ENCODE data around the gene REEP1. TPM values are rescaled to one million over a fixed set of nuclear protein-coding genes. Genes with fewer than 3 reads are reported as not detected.
"Not testable (repeated sequence)": the region's sequence is repeated elsewhere in the genome, so short reads cannot be mapped to it uniquely, and the experiment has no call there.

The REEP1 gene
- polyA plus RNA-seq, 1 experiment: 0.10 TPM

GRCh38 chr2:86202702-86203101 is 134.7 kb downstream of the REEP1 start:
- Histone ChIP-seq H3K27ac (ENCODE audit: low read depth, low read length) (no peak overlapping the region), H3K4me3 (ENCODE audit: low read depth, low read length) (no peak overlapping the region), H3K27me3 (ENCODE audit: control insufficient read depth, insufficient read depth, low read length) (no peaks in the 10 kb centered on the region), H3K9me3 (ENCODE audit: control insufficient read depth, insufficient read depth, low read length) (no peaks in the 10 kb centered on the region)
- ChIA-PET CTCF (interaction anchor here (1.1 to 1.4 kb wide), 2 partner anchors 18 kb away, joined by 3 to 6 read pairs; no protein-coding TSS in a partner anchor), POLR2A (no interaction called here)
- DNase-seq (ENCODE audit: low read depth, low spot score): no peak
- no peak for TF ChIP-seq CTCF (IDR thresholded peaks at IDR 0.05; ENCODE audit: low read depth, low read length)

- ChIA-PET POLR2A (no interaction called here), CTCF (interaction anchor here (1.1 kb wide), 1 partner anchor 19 kb away, joined by 6 read pairs; no protein-coding TSS in a partner anchor)
- H3K4me3 ChIP-seq (ENCODE audit: low read depth, low read length): no peak overlapping the region
- no peaks in the 10 kb centered on the region for H3K27me3 ChIP-seq (ENCODE audit: control insufficient read depth, insufficient read depth, low read length)
- no peak for TF ChIP-seq CTCF (IDR thresholded peaks at IDR 0.05; ENCODE audit: low read depth, low read length)
- no peak overlapping the region for H3K27ac ChIP-seq (ENCODE audit: low read depth, low read length)
- H3K9me3 ChIP-seq (ENCODE audit: control insufficient read depth, insufficient read depth, low read length): no peaks in the 10 kb centered on the region
- DNase-seq (ENCODE audit: low read depth, low spot score): no peak
These were observed 135.1 kb downstream of the REEP1 start for GRCh38 chr2:86202336-86202692.

GRCh38 chr2:86201671-86202335 is 135.6 kb downstream of the REEP1 start:
- Histone ChIP-seq H3K27ac (ENCODE audit: low read depth, low read length) (no peak overlapping the region), H3K4me3 (ENCODE audit: low read depth, low read length) (no peak overlapping the region), H3K27me3 (ENCODE audit: control insufficient read depth, insufficient read depth, low read length) (no peaks in the 10 kb centered on the region), H3K9me3 (ENCODE audit: control insufficient read depth, insufficient read depth, low read length) (no peaks in the 10 kb centered on the region)
- CTCF ChIA-PET: interaction anchor here (1.0 to 1.1 kb wide), 3 partner anchors 19 to 172 kb away, joined by 3 to 6 read pairs (median 4); no protein-coding TSS in a partner anchor
- POLR2A ChIA-PET: no interaction called here
- TF ChIP-seq CTCF (IDR thresholded peaks at IDR 0.05; ENCODE audit: low read depth, low read length): peak; percentile 25; the same call in 1 of the 2 replicates
- no peak for DNase-seq (ENCODE audit: low read depth, low spot score)

GRCh38 chr2:86200564-86200963 is 136.9 kb downstream of the REEP1 start:
- H3K27ac ChIP-seq (ENCODE audit: low read depth, low read length); H3K27me3 ChIP-seq (ENCODE audit: control insufficient read depth, insufficient read depth, low read length); DNase-seq (ENCODE audit: low read depth, low spot score); POLR2A ChIA-PET; H3K9me3 ChIP-seq (ENCODE audit: control insufficient read depth, insufficient read depth, low read length): not testable (repeated sequence)
- CTCF ChIA-PET: interaction anchor here (1.1 to 1.4 kb wide), 2 partner anchors 20 to 172 kb away, joined by 4 to 5 read pairs; no protein-coding TSS in a partner anchor
- H3K4me3 ChIP-seq (ENCODE audit: low read depth, low read length): peak overlapping the region; percentile 96

- no peak for TF ChIP-seq CTCF (IDR thresholded peaks at IDR 0.05; ENCODE audit: low read depth, low read length)
- no peaks in the 10 kb centered on the region for H3K27me3 ChIP-seq (ENCODE audit: control insufficient read depth, insufficient read depth, low read length)
- peaks cover 3% of the 10 kb centered on the region; the same call in 1 of the 2 replicates for H3K9me3 ChIP-seq (ENCODE audit: control insufficient read depth, insufficient read depth, low read length)
- peak overlapping the region; percentile 96 for H3K4me3 ChIP-seq (ENCODE audit: low read depth, low read length)
- CTCF ChIA-PET: interaction anchor here (1.4 kb wide), 1 partner anchor 21 kb away, joined by 5 read pairs; no protein-coding TSS in a partner anchor
- H3K27ac ChIP-seq (ENCODE audit: low read depth, low read length): peak overlapping the region; percentile 31
- POLR2A ChIA-PET: no interaction called here
- DNase-seq (ENCODE audit: low read depth, low spot score): no peak
These were observed 137.6 kb downstream of the REEP1 start for GRCh38 chr2:86199834-86200177.
